Thymus (tissue), 11 donors: ENCODE results near the gene LAMB1. TPM values are rescaled to one million over a fixed set of nuclear protein-coding genes. Genes with fewer than 3 reads are reported as not detected.
"Not testable (repeated sequence)": the region's sequence is repeated elsewhere in the genome, so short reads cannot be mapped to it uniquely, and the experiment has no call there.

Source experiments
- DNase-seq, 9 donors: peaks; one replicate each; pipeline ENCODE4 v3.0.0-alpha.2; 2013; ENCODE audit warnings: low spot score in 9 of 9, low read depth in 6 of 9, missing footprints in 1 of 9
- H3K27ac ChIP-seq, 2 donors: one replicate each; pipeline ENCODE4 v1.5.1; 2013; ENCODE audit warnings: control low read depth in 1 of 2, low read depth in 1 of 2, low read length in 1 of 2, mild to moderate bottlenecking in 1 of 2, moderate library complexity in 1 of 2
- H3K27me3 ChIP-seq, 2 donors: one replicate each; pipeline ENCODE4 v1.5.1; 2013; ENCODE audit warnings: low read length in 1 of 2; ENCODE audit not compliant: control insufficient read depth in 2 of 2, insufficient read depth in 1 of 2
- H3K36me3 ChIP-seq, 2 donors: one replicate each; pipeline ENCODE4 v1.5.1; 2013; ENCODE audit warnings: low read length in 1 of 2, mild to moderate bottlenecking in 1 of 2, moderate library complexity in 1 of 2; ENCODE audit not compliant: control insufficient read depth in 2 of 2, insufficient read depth in 2 of 2
- H3K4me1 ChIP-seq, 2 donors: one replicate each; pipeline ENCODE4 v1.5.1; 2013; ENCODE audit warnings: low read length in 2 of 2; ENCODE audit not compliant: control insufficient read depth in 2 of 2, insufficient read depth in 2 of 2
- H3K4me3 ChIP-seq, 2 donors: one replicate each; pipeline ENCODE4 v1.5.1; 2013; ENCODE audit warnings: low read length in 2 of 2, control low read depth in 1 of 2, mild to moderate bottlenecking in 1 of 2
- H3K9me3 ChIP-seq, 2 donors: one replicate each; pipeline ENCODE4 v1.5.1; 2013; ENCODE audit warnings: low read length in 1 of 2, mild to moderate bottlenecking in 1 of 2; ENCODE audit not compliant: control insufficient read depth in 2 of 2, insufficient read depth in 1 of 2
- WGBS: extraction: QIAGEN DNeasy Blood & Tissue Kit; methylation state at CpG from one replicate; pipeline ENCODE4 v1.1.7; 2013; 5-methylcytosine and 5-hydroxymethylcytosine counted together
- polyA plus RNA-seq: library from polyadenylated mRNA; stranded (reverse); fragments of 200-250 nt; gene quantifications from one replicate; pipeline ENCODE4 v1.2.3, GENCODE V29; 2013
- total RNA-seq: library from RNA; stranded (reverse); fragments of 120-200 nt; gene quantifications from one replicate; pipeline ENCODE4 v1.2.4, GENCODE V29; 2013
- donor health status: healthy.

The LAMB1 gene
- total and polyA plus RNA-seq, 2 donors: 33.4 to 251 TPM

GRCh38 chr7:107926481-107926880 lies 76.5 kb downstream of the LAMB1 start:
- Histone ChIP-seq H3K4me1 (peaks cover 6% of the 10 kb centered on the region in 2 donors), H3K27ac (no peak overlapping the region), H3K4me3 (no peak overlapping the region), H3K27me3 (no peaks in the 10 kb centered on the region), H3K9me3 (no peaks in the 10 kb centered on the region), H3K36me3 (peaks cover 0 to 54% of the 10 kb centered on the region in 2 donors)
- 96% methylated on average over 1 of the region's 1 CpG for WGBS
- DNase-seq: no peak

GRCh38 chr7:107924841-107925504 lies 78.0 kb downstream of the LAMB1 start:
- H3K27ac ChIP-seq: peak overlapping the region; percentile 26 to 60
- peaks cover 12 to 14% of the 10 kb centered on the region in 2 donors for H3K4me1 ChIP-seq
- peaks cover 0 to 53% of the 10 kb centered on the region in 2 donors for H3K36me3 ChIP-seq
- peak in 6 of 9 donors; percentile 30 to 65 (median 34) for DNase-seq
- H3K4me3 ChIP-seq: no peak overlapping the region
- H3K9me3 ChIP-seq: no peaks in the 10 kb centered on the region
- no peaks in the 10 kb centered on the region for H3K27me3 ChIP-seq
- WGBS: 41% methylated on average over 5 of the region's 5 CpGs

- Histone ChIP-seq H3K9me3 (no peaks in the 10 kb centered on the region), H3K4me3 (no peak overlapping the region), H3K36me3 (peaks cover 5 to 56% of the 10 kb centered on the region in 2 donors), H3K27ac (no peak overlapping the region), H3K4me1 (peaks cover 12 to 14% of the 10 kb centered on the region in 2 donors), H3K27me3 (no peaks in the 10 kb centered on the region)
- no peak for DNase-seq
- WGBS: 96% methylated on average over 1 of the region's 1 CpG
These were observed 80.1 kb downstream of the LAMB1 start for GRCh38 chr7:107922886-107923285.

- H3K27me3 ChIP-seq, H3K27ac ChIP-seq, H3K4me3 ChIP-seq, H3K9me3 ChIP-seq, DNase-seq: not testable (repeated sequence)
- H3K4me1 ChIP-seq: peaks cover 12 to 14% of the 10 kb centered on the region in 2 donors
- peaks cover 11 to 58% of the 10 kb centered on the region in 2 donors for H3K36me3 ChIP-seq
- 82% methylated on average over 2 of the region's 2 CpGs for WGBS
These were observed 81.1 kb downstream of the LAMB1 start for GRCh38 chr7:107921826-107922225.

- H3K4me1 ChIP-seq: peaks cover 10 to 12% of the 10 kb centered on the region in 2 donors
- H3K36me3 ChIP-seq: peaks cover 11 to 54% of the 10 kb centered on the region in 2 donors
- no peaks in the 10 kb centered on the region for H3K27me3 ChIP-seq
- peak overlapping the region in 1 of 2 donors; percentile 42 for H3K27ac ChIP-seq
- no peak overlapping the region for H3K4me3 ChIP-seq
- WGBS: 5% methylated on average over 1 of the region's 1 CpG
- no peaks in the 10 kb centered on the region for H3K9me3 ChIP-seq
- peak in 1 of 9 donors; percentile 18 for DNase-seq
These were observed 82.8 kb downstream of the LAMB1 start for GRCh38 chr7:107920048-107920772.

- WGBS: 98% methylated on average over 2 of the region's 2 CpGs
- H3K27ac ChIP-seq: no peak overlapping the region
- no peaks in the 10 kb centered on the region for H3K27me3 ChIP-seq
- H3K36me3 ChIP-seq: peaks cover 11 to 57% of the 10 kb centered on the region in 2 donors
- no peak overlapping the region for H3K4me3 ChIP-seq
- no peaks in the 10 kb centered on the region for H3K9me3 ChIP-seq
- H3K4me1 ChIP-seq: peaks cover 6 to 8% of the 10 kb centered on the region in 2 donors
- DNase-seq: no peak
These were observed 84.0 kb downstream of the LAMB1 start for GRCh38 chr7:107918948-107919347.

GRCh38 chr7:107917763-107918651 lies 85.0 kb downstream of the LAMB1 start:
- Histone ChIP-seq H3K36me3 (peaks cover 11 to 53% of the 10 kb centered on the region in 2 donors), H3K9me3 (no peaks in the 10 kb centered on the region), H3K27ac (no peak overlapping the region), H3K4me1 (peaks cover 6 to 8% of the 10 kb centered on the region in 2 donors), H3K4me3 (no peak overlapping the region), H3K27me3 (no peaks in the 10 kb centered on the region)
- DNase-seq: no peak
- WGBS: 95% methylated on average over 3 of the region's 3 CpGs

GRCh38 chr7:107915541-107915940 lies 87.4 kb downstream of the LAMB1 start:
- Histone ChIP-seq H3K36me3 (peaks cover 11 to 54% of the 10 kb centered on the region in 2 donors), H3K27ac (no peak overlapping the region), H3K4me3 (no peak overlapping the region), H3K4me1 (peaks cover 3% of the 10 kb centered on the region in 2 donors), H3K27me3 (no peaks in the 10 kb centered on the region), H3K9me3 (no peaks in the 10 kb centered on the region)
- no peak for DNase-seq
- WGBS: 96% methylated on average over 2 of the region's 2 CpGs
